Left renal cortex interstitium (tissue), 4 donors: ENCODE data around the gene C22orf31. TPM values are rescaled to one million over a fixed set of nuclear protein-coding genes. Genes with fewer than 3 reads are reported as not detected.
A peak's percentile ranks its signal among the peaks of the same experiment; 100 is the strongest.

ENCODE experiments used
- DNase-seq, 4 donors: peaks; one replicate each; pipeline ENCODE4 v3.0.0-alpha.2; 2013; ENCODE audit warnings: low read depth in 4 of 4, low spot score in 2 of 4, missing footprints in 1 of 4
- polyA plus RNA-seq, 4 donors: library from polyadenylated mRNA; unstranded; fragments of 120-200 nt; gene quantifications; one replicate each; pipeline ENCODE4 v1.2.1, GENCODE V29; 2013; ENCODE audit not compliant: insufficient read length in 4 of 4

The C22orf31 gene
- polyA plus RNA-seq, 4 donors: 1.2 to 1.5 (median 1.4) TPM

DNA sequence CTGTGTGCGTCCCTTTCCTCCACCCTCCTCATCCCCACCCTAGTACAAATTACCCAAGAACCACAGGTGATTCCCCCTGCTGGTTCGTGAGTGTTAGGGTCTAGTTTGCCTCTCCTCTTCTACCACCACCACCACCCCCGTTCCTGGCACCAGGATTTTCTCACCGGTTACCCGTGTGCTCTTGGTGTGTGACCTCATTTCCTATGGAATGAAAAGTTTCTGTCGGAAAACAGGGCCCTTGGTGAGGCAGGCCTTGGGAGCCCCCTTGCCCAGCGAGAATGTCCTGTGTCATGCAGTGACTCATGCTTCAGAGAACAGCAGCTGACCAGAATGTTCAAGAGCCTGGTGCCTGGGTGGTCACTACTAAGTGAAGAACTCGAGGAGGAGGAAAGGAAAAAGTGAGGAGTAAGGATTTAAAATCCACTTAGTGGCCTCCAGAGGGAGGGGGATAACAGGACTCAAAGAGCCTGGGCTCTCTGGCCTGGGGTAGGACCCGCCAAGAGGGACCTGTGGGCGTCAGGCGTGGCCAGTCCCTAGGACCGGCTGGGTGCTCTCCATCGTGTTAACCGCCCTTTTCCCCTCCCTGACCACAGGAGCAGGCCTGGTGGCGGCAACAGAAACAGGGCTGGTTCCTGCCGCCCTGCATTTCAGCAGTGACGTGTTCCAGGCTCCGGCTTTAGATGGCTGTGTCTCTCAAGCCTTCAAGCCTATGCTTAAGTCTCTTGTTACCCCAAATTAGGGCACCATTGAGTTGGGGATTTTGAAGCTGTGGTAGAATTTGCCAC lies 30.2 kb downstream of the C22orf31 start:
- DNase-seq: peak in 1 of 4 donors; percentile 52

DNA sequence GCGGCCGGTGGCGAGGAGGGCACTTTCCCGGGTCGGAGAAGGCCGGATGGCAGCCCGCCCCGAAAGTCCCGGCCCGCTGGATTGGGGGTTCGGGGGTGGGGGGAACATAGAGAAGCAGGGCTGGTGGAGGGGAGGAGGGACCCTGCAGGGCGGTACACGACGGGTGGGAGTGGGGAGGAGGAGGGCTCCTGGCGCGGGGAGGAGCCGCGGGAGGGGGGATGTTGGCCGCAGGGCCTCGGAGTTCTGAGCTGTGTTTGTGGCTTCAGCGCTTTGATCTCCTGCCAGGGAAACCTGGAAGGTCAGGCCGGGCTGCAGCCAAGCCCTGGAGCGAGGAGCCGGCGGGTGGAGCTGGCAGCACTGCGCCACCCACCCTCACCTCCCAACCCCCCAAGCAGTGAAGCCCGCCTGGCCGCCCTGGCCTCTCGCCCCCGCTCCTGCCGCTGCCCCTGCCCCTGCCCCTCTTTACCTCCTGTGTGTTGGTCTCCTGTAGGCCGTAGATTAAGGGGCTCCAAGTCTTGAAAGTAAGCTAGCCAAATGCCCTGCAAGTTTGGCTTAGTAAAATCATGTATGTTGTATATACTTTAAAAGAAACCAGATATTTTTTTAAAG lies 30.9 kb downstream of the C22orf31 start:
- DNase-seq: peak in 2 of 4 donors; percentile 76 to 86

DNA sequence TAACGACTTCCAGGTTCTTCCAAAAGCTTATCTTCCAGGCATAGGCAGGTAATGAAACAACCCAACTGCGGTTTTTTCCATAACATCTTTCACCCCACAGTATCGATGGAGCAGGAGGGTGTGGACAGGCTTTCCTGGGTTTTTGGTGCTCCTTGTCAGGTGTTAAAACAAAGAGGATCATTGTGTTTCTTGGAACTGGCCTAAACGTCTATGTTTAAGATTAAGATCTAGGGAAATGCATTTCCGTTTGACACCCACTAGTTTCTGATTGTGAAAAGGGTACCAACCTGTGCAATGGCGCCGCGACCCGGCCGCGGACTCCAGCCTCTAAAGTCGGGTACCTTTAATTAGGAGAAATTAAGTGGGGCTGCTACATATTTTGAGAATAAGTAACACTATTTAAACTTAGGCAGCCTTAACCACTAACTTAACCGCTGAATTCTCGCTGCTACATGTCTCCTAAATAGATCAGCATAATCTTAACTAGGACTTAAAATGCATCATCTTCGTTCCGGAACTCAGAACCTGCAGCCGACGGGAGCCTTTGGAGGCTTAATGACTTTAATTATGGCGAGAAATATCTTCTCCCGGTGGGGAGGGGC lies 31.5 kb downstream of the C22orf31 start:
- no peak for DNase-seq

DNA sequence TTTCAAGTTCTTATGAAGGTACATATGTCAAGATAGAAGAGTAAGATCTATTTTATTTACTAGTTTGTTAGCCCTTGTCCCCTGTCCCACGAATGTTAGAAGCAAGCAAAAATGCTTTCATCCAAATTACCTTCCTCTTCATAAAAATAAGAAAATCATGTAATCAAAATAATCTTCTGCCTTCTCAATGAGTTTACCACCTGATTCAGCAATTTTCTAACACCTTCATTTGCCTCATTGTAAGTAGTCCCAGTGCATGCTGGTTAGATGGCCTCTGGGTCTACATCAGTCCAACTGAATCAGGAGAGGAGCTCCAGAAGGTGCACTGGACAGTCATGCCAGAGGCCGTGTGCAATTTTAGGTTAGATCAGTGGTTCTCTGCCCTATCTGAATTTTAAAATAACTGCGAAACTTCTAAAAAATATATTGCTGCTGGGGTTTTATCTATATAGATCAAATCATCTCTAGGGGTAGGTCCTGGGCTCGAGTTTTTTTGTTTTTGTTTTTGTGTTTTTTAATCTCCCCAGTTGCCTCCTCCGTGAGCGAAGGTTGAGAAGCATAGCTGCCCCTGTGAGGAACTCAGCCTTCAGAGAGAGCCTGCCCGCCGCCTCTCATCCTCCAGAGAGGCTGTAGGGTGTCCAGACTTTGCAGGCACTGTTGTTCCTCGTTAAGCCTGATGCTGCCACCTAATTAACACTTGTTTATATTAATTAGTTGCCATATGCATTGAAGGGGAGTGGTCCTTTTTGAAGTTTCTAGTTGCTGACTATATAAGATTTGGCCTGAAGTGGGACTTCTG lies 32.2 kb downstream of the C22orf31 start:
- DNase-seq: no peak

DNA sequence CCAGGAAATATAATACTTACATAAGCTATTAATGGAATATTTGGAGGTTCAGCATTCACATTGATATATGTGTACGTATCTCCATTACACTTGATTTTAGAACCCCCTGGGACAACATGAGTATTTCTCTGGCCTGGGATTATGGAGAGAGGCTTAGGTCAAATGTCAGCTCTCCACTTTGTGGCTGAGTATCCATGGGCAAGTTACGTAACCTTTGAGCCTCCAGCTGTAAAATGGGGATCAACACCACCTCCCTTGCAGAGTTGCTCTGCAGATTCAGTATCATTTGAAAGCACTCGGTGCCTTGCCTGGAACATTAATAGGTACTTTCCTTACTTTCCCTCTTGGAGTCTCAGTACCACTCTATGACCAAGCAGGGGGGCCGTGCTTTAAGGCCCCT lies 33.2 kb downstream of the C22orf31 start:
- no peak for DNase-seq

DNA sequence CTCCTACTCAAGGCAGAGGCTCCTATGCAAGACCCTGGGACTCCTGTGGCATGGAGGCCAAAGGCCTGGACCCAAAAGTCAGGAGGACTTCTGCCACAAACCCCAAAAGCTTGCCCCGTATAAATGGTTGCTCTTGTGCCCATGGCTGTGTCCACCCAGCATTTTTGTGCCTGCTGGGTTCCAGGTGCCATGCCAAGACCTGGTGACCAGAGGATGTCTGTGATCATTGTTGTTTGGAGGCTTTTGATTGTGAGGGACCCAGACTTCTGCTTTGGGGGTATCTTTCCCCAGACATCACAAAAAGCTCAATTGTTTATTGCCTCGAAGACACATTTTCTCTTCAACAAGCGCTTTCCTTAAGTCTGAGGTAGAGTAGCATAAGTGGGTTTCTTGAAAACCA lies 35.1 kb downstream of the C22orf31 start:
- no peak for DNase-seq

DNA sequence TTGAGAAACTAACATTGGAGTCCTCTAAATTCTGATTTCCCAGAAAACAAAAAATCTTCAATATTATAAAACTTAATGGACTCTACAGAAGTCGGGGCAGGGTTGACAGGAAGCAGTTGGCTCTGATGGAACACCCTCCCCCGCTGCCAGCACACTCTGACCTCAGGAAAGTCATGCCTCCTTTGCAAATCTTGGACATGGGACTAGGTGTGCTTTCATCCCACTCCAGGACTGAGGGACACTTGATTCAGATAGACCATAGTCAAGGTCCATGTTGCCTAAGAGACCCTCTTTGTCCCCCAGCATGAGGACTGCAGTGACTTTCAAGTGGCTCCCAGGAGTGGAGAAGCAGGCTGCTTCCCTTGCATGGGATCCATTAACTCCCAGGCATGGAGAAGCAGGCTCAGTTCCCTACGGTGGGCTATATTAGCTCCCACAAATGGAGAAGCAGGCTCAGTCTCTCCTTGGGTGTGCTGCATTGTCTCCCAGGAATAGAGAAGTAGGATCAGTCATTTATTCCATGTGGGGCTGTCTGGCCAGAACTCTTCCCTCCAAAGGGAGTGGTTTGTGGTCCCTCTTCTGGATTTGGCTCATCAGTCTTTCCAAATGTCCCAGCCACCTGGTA lies 38.3 kb downstream of the C22orf31 start:
- no peak for DNase-seq

DNA sequence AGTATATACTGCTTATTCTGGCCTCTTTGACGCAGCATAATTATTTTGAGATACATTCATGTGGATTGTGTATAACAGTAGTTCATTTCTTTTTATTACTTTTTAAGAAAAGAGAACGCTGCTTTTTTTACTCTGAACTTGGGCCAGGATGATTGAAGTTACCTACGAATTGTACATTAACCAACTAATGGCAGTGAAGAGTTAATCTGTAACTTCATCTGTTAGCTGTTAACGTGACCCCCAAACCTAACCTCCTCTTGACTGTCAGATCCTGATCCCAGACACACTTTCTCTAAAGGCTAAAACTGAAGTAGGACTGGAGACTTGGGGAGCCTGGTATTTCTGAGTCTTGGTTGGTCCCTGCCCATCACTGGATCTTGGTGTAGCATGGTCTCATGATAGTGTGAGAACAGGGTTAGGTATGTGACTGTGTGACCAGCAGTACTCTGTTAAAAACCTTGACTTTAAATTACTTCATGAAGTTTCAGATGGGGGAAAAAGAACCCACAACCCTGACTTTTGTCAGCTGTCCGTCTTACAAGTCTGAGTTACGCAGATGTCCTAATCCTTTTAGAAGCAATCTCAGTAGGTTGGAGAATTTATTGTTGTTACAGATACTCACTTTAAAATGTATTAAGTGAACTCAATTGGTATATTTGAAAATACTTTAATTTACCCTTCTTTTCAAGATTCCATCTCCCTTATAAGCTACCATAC lies 39.4 kb downstream of the C22orf31 start:
- DNase-seq: no peak

DNA sequence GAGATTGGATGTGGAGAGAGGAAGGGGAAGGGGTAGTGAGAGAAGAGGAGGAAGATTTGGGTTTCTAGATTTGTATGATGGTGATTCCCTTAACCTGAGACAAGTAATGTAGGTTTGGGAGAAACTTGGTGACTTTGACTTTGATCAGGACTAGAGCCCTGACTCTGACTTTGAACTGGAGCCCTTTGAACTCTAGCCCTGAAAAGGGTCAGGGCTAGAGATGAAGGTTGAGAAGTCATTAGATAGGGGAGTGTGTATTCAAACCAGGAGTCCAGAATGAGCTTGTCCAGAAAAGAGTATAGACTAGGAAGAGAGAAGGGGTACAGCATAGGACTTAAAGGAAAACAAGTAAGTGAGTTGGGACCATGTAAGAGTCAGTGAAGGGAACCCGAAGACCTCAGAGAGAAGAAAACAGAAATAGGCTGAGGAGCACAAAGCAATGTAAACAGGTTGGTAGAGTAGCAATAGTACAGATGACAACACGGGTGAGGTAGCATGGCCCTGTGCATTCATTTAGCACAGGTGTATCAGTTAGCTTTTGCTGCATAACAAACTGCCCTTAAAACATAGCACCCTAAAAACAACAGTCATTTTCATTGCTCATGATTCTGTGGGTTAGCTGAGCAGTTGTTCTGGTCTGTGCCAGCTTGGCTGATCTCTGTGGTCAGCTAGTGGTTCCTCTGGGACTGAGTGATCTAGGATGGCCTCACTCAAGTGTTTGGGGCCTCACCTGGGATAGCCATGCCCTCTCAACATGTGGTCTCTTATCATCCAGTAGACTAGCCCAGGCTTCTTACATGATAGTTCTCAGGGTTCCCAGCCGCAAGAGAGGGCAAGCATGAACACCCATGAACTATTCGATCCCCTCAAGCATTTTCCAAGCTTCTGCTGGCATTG lies 43.1 kb downstream of the C22orf31 start:
- DNase-seq: no peak

DNA sequence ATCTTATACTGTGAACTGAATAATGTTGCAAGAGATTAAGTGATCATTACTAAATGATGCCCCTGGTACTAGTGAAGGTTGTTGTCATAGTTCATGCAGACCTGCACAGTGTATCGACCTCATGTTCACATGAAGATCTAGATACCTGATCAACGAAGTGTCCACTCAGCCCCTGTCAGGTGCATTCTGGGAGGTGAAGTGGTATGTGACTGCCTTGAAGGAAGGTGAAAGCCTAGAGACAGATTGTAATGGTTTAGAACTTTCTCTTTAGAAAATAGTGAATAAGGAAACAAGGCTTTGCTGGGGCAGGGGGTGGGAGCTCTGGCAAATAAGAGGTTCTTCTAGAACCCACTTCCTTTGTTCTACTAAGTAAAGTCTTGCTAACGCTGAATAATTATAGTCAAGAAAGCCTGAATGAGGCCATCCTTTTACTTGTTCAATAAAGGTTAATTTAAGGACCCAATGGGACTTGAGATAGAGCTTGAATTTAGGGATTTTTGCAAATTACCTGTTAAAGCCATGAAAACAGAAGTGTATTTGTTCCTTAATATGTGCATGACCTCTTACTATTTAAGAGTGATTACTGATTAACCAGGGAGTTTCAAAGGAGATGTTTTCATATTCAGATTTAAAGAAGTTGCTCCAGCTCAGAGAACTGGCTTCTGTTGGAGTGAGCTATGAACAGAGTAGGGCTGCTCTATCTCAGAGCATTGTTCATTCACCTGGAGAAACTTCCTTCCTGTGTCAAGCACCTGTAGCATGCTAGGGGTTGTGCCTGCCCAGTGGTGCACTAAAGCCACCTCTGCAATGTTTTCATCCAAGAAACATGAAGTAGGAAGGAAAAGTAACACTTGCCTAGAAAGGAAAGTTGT lies 45.3 kb downstream of the C22orf31 start:
- DNase-seq: no peak

DNA sequence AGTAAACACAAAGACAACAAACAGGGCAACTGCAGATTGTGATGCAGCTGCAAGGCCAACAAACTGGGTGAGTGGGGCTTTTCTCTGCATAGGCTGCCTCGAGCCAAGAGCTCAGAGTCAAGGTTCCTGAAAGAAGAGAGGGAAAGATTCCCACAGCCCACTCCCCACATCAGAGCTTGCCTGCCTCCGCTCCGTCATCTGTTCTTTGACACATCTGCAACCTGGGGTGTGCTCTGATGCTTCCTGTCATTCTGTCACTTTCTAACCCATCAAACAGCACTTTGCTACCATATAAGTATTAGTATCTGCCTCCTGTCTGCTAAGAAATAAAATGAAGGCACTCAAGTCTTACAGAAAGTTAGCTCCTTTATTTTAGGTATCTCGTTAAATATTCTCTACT lies 46.9 kb downstream of the C22orf31 start:
- DNase-seq: no peak

DNA sequence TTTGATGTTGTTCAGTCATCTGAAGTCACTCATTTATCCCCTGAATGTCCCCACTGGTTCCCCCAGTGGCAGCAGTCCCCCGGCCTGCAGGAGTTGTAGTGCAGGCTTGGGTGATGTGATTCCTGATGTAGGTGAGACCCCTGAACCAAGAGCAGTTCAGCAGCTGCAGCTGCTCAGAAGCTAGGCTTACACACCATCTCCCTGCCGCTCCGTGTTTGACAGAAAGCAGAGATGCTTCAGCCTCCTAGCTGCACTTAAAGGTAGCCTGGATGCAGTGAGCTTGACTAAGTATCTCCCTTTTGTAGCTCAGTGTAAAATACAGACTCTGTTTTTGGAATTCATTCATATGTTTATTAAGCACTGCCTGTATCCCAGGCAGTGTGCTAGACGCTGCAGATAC lies 47.3 kb downstream of the C22orf31 start:
- no peak for DNase-seq

DNA sequence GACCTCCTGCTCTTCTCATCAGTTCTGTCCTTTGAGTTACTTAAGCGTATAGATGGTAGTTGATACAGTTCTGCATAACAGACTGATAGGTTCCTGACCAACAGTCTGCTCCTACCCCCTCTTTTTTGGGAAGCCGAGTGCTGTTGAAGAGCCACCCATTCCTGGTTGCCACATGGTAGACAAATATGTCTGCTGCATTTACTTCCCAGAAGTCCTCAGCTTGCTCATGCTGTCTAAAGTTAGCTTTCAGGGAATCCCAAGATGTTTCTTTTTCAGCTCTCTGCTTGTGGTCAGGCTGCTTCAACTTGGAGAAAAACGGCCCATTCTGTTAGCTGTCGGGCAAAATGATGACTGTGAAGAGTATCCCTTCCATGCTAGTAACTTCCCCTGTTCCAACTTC lies 48.7 kb downstream of the C22orf31 start:
- no peak for DNase-seq

DNA sequence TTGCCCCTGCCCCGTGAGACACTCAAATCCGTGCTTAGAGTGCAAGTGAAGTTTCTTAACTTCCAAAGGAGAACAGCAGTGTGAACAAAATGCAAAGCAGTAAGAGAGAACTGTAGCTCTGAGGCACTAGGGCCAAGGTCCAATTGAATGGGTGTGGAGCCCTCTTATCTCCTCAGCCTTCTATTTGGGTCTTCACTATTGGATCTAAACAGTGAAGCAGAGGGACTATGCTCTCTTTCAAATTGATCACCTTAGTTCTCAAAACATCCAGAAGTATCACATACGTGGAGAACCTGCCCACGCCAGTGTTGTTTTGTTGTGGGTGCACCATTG lies 49.6 kb downstream of the C22orf31 start:
- no peak for DNase-seq

DNA sequence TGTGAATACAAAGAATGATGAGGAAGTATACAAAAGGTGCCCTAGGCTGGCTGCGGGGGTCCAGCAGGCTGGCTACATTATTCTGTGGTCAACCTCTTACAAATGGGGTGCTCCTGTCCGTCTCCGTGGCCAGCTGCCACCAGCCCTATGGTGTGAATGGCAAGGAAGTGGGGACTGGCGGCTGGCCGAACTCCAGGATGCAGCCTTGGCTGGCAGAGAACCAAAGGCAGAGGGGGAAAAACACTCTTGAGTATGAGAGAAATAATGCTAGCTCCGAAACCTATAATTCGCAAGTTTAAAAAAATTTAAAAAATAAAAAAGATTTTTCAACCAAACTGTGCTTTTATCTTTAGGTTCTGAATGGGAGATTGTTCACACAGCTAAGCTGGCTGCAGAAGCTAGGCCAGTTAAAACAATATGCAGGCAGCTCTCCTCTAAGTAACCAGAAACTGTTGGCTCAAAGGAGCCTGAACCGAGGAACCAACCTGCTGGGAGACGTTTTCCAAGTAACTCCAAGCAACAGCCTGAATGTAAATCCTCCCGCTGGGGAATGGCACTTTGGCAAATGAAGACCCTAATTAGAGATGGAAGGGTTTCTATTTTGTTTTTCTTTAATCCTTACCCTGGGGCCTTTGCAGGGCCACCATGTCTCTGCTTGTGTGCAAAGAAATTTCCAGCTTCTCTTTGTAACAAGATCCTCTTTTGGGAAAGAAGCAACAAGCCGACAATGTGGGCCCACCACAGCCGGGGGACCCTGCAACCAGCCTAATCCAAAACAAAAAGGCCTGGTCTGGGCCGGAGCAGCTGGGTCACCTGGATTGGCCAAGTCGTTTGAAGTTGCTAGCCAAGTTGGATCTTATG lies 50.2 kb downstream of the C22orf31 start:
- DNase-seq: no peak

DNA sequence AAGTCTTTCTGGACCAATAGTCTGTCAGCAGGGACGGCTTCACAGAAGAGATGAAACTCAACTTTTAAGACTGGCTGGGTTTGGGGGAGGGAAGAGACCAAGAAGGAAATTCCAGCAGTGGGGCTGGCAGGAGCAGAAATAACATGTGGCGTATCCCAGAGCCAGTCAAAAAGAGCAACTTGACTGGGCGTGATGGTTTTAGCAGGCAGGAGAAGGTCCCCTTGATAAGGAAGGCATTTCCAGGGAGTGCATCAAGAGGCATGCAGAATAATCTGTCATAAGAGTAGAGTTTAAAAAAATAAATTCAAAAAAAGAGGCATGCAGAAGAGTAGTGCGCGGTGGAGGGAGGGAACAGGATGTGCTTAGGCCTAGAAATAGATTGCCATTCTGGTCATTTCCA lies 52.5 kb downstream of the C22orf31 start:
- no peak for DNase-seq
